Heart left ventricle (tissue), 13 donors: Measurements from ENCODE around the gene YES1.

Experiments
- POLR2A ChIP-seq, 2 donors: fragments of 450-650 bp; IDR thresholded peaks; one replicate each; pipeline ENCODE4 v1.6.1; 2017; ENCODE audit warnings: antibody characterized with exemption in 2 of 2, mild to moderate bottlenecking in 2 of 2, moderate library complexity in 2 of 2
- TF ChIP-seq, protein P1 (sequence below), 12 donors: fragments of 200-600 bp; sonication (generic) in 4 of 12; IDR thresholded peaks; one replicate each; pipeline versions ENCODE4 v1.5.0 to v1.8.0; 2018 to 2022; ENCODE audit warnings: antibody characterized with exemption in 12 of 12, mild to moderate bottlenecking in 5 of 12
- donor health status: ischemic (EF 13 %, LVEDD 7.1; RV severe dilation, severe dysfunction).
- donor health status: DM: no; HTN: yes; CAD: no.
- donor health status: DM: no; HTN: no; CAD: no.
- donor health status: ischemic (EF 25% LVEDD 6.9; RV normal size, moderate dysfunction).
- donor health status: ischemic (EF 25% LVEDD 5.7; RV mildly dilated, moderate dysfunction).
- donor health status: ischemic (EF 35%, LVEDD 5.7; RV mildly dilated, moderate dysfunction).
- donor health status: nonischemic (EF 11% LVEDD 7.7; RV severe dilation, severe dysfunction).
- donor health status: DM: yes; HTN: yes; CAD: no.
- donor health status: PGD.
- donor health status: ischemic (EF 29% LVEDD 5.4; RV normal size, mild dysfunction).
- donor health status: nonischemic (EF 23%, LVEDD 6.1; RV moderate dilation, normal function).

DNA sequence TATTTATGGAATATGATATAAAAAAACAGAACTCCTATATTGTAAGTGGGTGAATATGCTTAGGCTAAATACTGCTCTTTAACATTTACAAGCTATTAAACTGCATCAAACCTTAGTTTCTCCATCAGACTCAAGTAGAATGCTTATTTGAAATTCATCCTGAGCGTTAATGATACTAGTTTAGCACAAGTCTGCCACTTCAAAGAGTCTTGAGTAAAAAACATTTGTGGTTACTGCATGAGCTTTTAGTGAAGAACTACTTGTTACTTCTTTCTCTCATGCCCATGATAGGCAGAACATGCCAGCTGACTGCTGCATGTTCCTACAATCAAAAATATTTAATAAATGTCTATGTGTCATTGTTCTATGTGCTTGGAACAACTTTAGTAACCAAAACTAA is 12.1 kb downstream of the YES1 start:
- no peak for TF ChIP-seq POLR2A (IDR thresholded peaks at IDR 0.05)
- TF ChIP-seq, protein P1, sequence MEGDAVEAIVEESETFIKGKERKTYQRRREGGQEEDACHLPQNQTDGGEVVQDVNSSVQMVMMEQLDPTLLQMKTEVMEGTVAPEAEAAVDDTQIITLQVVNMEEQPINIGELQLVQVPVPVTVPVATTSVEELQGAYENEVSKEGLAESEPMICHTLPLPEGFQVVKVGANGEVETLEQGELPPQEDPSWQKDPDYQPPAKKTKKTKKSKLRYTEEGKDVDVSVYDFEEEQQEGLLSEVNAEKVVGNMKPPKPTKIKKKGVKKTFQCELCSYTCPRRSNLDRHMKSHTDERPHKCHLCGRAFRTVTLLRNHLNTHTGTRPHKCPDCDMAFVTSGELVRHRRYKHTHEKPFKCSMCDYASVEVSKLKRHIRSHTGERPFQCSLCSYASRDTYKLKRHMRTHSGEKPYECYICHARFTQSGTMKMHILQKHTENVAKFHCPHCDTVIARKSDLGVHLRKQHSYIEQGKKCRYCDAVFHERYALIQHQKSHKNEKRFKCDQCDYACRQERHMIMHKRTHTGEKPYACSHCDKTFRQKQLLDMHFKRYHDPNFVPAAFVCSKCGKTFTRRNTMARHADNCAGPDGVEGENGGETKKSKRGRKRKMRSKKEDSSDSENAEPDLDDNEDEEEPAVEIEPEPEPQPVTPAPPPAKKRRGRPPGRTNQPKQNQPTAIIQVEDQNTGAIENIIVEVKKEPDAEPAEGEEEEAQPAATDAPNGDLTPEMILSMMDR (IDR thresholded peaks at IDR 0.05), result no peak
